NCI-H1105 treated with DMSO at 0.1 percent for 48 hours (cell line): ENCODE data around the gene VAT1L.

Source experiments
- DNase-seq: peaks from one replicate; lab custom pipeline; 2025; lab: John Stamatoyannopoulos, UW

The VAT1L gene, protein sequence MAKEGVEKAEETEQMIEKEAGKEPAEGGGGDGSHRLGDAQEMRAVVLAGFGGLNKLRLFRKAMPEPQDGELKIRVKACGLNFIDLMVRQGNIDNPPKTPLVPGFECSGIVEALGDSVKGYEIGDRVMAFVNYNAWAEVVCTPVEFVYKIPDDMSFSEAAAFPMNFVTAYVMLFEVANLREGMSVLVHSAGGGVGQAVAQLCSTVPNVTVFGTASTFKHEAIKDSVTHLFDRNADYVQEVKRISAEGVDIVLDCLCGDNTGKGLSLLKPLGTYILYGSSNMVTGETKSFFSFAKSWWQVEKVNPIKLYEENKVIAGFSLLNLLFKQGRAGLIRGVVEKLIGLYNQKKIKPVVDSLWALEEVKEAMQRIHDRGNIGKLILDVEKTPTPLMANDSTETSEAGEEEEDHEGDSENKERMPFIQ

GRCh38 chr16:77788181-77789084 is at the start of gene VAT1L:
TSS of gene VAT1L (plus strand) at chr16:77788564. CDS start at chr16:77788683, 119 bp downstream.
- DNase-seq, result peak; percentile 38

DNA sequence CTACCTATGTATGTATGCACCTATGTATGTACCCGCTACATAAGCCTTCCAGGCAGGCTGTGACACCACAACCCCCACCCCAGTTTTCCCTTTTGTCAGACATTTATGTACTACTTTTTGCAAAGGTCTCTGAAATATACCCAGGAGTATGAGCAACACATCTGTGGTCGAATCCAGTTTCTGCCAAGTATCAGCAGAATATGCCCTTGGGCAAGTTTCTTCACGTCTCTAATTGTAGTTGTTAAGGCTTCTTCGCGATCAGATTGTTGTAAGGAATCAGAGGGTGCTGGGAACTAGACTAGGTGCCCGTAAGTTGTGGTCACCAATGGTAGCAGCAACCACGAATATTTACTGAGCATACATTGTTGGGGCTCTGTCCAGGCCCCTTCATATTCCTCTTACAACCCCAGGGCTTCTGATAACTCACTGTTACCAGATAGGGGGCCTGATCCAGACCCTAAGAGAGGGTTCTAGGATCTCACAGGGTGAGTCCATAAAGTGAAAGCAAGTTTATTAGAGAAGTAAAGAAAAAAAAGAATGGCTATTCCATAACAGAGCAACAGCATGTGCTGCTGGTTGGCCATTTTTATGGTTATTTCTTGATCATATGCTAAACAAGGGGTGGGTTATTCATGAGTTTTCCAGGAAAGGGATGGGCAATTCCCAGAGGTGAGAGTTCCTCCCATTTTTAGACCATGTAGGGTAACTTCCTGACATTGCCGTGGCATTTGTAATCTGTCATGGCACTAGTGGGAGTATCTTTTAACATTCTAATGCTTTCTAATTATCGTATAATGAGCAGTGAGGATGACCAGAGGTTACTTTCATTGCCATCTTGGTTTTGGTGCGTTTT is 49.4 kb upstream of the VAT1L start:
- DNase-seq, result no peak

DNA sequence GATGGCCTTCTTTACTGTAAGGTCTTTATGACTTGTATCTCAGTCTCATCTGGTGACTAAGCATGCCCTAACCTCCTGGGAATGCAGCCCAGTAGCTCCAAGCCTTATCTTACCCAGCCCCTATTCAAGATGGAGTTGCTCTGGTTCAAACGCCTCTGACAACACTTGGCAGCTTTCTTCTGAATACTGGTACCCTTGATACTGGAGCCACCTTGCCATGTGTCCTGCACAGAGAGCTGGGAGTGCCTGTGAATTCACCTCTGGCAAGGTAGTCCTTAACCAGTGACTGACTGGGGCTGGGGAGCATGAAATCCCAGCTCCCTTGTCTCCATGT is 48.8 kb upstream of the VAT1L start:
- DNase-seq, result no peak

DNA sequence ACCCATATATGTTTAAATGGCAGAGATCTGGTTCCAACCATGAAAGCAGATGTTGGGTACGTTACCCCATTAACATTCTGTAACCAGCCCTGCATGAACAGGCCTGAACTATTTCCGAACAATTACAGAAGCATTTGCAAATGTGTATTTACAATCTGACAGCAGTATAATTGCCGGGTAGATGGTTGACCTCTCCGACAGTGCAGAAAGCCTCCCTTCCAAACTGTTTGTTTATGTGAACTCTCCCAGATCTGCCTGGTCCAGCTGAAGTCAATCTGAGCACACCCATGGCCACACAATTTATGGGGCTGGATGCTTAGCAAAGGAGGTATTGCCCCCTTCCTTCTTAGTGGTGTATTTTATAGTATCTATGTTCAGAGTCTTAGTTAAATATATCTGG is 44.2 kb upstream of the VAT1L start:
- no peak for DNase-seq

DNA sequence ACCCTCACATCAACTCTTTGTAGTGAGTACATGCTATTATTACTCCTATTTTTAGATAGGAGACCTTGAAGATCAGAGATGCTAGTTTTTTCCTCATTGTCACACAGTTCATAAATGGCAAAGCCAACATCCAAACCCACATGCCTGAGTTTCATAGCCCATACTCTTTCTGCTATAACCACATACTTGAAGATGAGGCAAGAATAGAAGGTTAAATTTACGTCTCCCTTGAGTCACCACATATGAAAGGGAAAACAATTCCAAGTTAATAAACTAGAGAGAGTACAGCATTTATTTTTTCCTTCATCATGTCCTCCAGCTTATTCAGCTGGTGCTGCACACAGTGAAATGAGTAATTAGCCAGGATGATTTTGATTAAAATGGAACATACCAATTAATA is 42.4 kb upstream of the VAT1L start:
- DNase-seq, result no peak

DNA sequence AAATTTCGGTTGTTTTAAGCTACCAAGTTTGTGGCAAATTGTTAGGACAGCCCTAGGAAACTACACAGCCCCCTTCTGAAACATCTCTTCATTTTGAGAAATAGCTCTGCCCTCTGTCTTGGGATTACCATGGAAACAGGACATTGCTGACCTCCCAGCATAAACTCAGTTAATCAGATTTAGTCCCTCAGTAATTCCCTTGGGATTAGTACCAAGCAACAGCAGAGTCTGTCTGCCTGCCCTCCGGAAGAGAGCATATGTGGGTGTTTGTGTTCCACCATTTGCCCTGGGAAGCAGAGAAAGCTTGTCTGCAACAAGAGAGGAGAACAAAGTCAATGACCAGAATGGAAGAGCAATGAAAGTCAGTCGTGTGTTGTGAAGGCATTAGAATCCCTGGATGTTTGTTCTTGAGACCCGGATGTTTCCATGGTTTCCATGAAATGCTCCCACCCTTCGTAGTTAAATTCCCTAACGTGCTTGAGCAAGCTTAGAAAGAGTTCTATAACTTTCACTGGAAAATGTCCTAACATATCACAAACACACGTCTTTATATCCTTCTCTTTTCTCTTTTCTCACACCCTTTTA is 39.9 kb upstream of the VAT1L start:
- no peak for DNase-seq

DNA sequence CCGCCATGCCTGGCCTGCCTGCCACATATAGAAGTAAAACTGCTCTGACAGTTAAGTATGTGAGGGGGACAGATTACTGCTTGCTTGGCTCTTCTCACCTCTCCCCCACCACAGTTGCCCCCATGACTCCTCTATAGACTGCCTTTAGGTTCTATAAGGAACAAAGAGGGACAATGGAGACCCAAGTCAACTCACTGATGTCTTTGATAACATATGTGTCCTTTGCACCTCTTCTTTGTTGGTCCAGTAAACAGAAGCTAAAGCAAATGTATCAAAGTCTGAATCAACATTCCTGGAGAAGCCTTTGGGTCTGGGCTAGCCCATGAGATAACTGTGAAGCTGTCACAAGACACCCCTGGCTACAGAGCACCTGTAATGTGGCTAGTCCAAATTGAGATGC is 38.9 kb upstream of the VAT1L start:
- no peak for DNase-seq

- DNase-seq, result no peak
Observed at GRCh38 chr16:77758046-77758445, 30.3 kb upstream of the VAT1L start.

- DNase-seq, result no peak
Observed at GRCh38 chr16:77758508-77758907, 29.9 kb upstream of the VAT1L start.

GRCh38 chr16:77759201-77759600 is 29.2 kb upstream of the VAT1L start:
- DNase-seq, result no peak

- no peak for DNase-seq
Observed at GRCh38 chr16:77759821-77760220, 28.5 kb upstream of the VAT1L start.

- DNase-seq, result no peak
Observed at GRCh38 chr16:77760800-77761199, 27.6 kb upstream of the VAT1L start.

- no peak for DNase-seq
Observed at GRCh38 chr16:77761204-77761603, 27.2 kb upstream of the VAT1L start.

DNA sequence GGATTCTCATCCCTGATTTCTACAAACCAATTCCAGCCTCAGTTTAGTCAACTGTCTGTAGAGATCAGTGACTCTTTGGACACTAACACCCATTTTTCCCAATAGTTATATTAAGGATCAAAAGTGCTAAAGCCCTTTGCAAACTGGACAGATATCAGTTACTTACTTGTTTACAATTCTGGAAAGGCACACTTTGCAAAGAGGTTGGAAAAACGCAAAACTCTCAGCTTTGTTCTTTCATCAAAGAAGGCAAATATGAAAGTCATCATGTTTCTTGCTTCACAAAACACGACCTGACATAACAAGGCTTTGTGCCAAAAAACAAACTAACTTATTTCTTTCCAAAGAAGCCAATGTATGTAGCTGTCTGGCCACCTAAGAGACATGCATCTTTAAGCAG is 26.1 kb upstream of the VAT1L start:
- DNase-seq, result no peak

GRCh38 chr16:77763994-77764393 is 24.4 kb upstream of the VAT1L start:
- DNase-seq, result no peak

DNA sequence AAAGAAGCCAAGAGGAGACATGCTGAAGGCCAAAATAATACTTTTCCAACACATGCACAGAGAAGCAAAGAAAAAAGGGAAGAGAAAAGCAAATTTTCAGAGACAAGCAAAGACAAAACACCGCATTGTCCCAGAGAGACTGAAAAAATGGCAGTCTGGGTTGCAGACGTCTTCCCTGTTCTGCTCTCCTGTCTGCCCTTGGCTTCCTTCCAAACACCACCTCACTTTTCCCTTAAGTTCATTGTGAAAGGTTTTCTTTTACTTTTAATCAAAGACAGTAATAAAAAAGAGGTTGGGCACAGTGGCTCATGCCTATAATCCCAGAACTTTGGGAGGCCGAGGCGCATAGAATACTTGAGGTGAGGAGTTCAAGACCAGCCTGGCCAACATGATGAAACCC is 21.2 kb upstream of the VAT1L start:
- DNase-seq, result no peak

GRCh38 chr16:77767826-77768225 is 20.5 kb upstream of the VAT1L start:
- DNase-seq, result no peak

- no peak for DNase-seq
Observed at GRCh38 chr16:77775911-77776909, 12.2 kb upstream of the VAT1L start.

DNA sequence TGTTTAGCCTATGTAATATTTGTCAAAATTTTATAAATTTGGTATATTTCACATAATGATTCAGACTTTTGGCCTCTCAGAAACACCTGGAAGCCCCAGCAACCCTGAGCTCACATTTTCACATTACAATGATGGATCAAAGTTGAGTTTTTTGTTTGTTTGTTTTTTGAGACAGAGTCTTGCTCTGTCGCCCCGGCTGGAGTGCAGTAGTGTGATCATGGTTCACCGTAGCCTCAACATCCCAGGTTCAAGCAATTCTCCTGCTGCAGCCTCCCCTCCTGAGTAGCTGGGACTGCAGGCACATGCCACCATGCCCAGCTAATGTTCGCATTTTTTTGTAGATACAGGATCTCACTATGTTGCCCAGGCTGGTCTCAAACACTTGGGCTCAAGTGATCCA is 10.6 kb upstream of the VAT1L start:
- no peak for DNase-seq

DNA sequence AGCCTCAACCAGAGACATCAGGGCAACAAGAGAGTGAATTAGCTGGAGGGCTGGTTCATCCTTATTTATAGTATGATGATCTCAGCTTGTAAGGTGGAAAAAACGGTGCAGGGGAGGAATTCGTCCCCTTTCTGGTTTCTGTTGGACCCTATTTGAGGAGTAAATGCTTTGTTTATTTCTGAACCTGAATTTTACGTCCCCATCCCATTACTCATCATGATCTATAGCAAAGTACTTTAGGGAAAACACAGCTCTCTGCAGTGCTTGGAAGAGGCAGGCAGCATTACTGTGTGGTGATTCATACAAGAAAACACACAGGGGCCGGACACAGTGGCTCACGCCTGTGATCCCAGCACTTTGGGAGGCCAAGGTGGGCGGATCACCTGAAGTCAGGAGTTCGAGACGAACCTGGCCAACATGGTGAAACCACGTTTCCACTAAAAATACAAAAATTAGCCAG is 8.0 kb upstream of the VAT1L start:
- no peak for DNase-seq

GRCh38 chr16:77781091-77781490 is 7.3 kb upstream of the VAT1L start:
- no peak for DNase-seq
